Measurements from ENCODE around the gene KIF26B.

KIF26B gene

DNA sequence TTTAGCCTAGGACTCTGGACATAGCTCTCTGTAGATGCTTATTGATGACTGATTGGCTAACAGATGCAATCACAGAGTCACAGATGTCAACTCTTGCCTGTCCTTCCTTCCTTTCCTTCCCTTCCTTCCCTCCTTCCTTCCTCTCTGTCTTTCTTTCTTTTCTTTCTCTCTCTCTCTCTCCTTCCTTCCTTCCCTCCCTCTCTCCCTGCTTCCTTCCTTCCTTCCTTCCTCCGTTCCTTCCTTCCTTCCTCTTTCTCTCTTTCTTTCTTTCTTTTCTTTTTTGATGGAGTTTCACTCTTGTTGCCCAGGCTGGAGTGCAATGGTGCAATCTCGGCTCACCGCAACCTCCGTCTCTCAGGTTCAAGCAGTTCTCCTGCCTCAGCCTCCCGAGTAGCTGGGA, 106.1 kb downstream of the KIF26B start:
- H3K4me3 ChIP-seq (ENCODE audit: control insufficient read depth, low read depth, low read length) = no peak overlapping the region
- TF ChIP-seq, protein P1, sequence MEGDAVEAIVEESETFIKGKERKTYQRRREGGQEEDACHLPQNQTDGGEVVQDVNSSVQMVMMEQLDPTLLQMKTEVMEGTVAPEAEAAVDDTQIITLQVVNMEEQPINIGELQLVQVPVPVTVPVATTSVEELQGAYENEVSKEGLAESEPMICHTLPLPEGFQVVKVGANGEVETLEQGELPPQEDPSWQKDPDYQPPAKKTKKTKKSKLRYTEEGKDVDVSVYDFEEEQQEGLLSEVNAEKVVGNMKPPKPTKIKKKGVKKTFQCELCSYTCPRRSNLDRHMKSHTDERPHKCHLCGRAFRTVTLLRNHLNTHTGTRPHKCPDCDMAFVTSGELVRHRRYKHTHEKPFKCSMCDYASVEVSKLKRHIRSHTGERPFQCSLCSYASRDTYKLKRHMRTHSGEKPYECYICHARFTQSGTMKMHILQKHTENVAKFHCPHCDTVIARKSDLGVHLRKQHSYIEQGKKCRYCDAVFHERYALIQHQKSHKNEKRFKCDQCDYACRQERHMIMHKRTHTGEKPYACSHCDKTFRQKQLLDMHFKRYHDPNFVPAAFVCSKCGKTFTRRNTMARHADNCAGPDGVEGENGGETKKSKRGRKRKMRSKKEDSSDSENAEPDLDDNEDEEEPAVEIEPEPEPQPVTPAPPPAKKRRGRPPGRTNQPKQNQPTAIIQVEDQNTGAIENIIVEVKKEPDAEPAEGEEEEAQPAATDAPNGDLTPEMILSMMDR (IDR thresholded peaks at IDR 0.05; ENCODE audit: control insufficient read depth, insufficient read depth, low read depth, low read length, missing control alignments) = no peak
- DNase-seq (ENCODE audit: low read depth) = no peak

- TF ChIP-seq, protein P1 (IDR thresholded peaks at IDR 0.05; ENCODE audit: control insufficient read depth, insufficient read depth, low read depth, low read length, missing control alignments) = no peak
- DNase-seq (ENCODE audit: low read depth) = no peak
- H3K4me3 ChIP-seq (ENCODE audit: control insufficient read depth, low read depth, low read length) = no peak overlapping the region
Observed at GRCh38 chr1:245261786-245262185, 107.0 kb downstream of the KIF26B start.

- TF ChIP-seq, protein P1 (IDR thresholded peaks at IDR 0.05; ENCODE audit: control insufficient read depth, insufficient read depth, low read depth, low read length, missing control alignments) = no peak
- peak; percentile 74 for DNase-seq (ENCODE audit: low read depth)
- no peak overlapping the region for H3K4me3 ChIP-seq (ENCODE audit: control insufficient read depth, low read depth, low read length)
Observed at GRCh38 chr1:245263529-245264095, 108.8 kb downstream of the KIF26B start.

DNA sequence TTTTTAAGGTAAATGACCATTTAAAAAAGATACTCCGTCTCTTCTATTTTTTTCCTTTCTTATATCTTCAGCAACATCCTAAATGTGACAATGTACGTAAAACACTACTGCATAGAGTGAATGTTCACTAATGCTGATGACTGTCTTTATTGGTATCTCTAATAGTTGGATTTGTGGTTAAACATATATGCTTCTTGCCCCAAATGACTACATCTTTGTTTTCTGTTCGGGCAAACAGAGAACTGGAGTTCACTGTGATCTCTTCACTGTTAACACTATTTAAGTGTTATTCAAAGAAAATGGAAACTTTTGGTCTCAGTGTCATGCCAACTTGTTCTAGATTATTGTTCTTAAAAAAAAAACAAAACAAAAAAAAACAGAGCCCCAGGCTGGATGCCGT, 109.4 kb downstream of the KIF26B start:
- DNase-seq (ENCODE audit: low read depth) = no peak
- H3K4me3 ChIP-seq (ENCODE audit: control insufficient read depth, low read depth, low read length) = no peak overlapping the region
- TF ChIP-seq, protein P1 (IDR thresholded peaks at IDR 0.05; ENCODE audit: control insufficient read depth, insufficient read depth, low read depth, low read length, missing control alignments) = no peak

- no peak for DNase-seq (ENCODE audit: low read depth)
- TF ChIP-seq, protein P1 (IDR thresholded peaks at IDR 0.05; ENCODE audit: control insufficient read depth, insufficient read depth, low read depth, low read length, missing control alignments) = no peak
- H3K4me3 ChIP-seq (ENCODE audit: control insufficient read depth, low read depth, low read length) = no peak overlapping the region
Observed at GRCh38 chr1:245266105-245266504, 111.3 kb downstream of the KIF26B start.

- no peak for DNase-seq (ENCODE audit: low read depth)
- TF ChIP-seq, protein P1 (IDR thresholded peaks at IDR 0.05; ENCODE audit: control insufficient read depth, insufficient read depth, low read depth, low read length, missing control alignments) = no peak
- no peak overlapping the region for H3K4me3 ChIP-seq (ENCODE audit: control insufficient read depth, low read depth, low read length)
Observed at GRCh38 chr1:245270063-245270462, 115.3 kb downstream of the KIF26B start.

GRCh38 chr1:245270972-245271371, 116.2 kb downstream of the KIF26B start:
- H3K4me3 ChIP-seq (ENCODE audit: control insufficient read depth, low read depth, low read length) = no peak overlapping the region
- DNase-seq (ENCODE audit: low read depth) = no peak
- TF ChIP-seq, protein P1 (IDR thresholded peaks at IDR 0.05; ENCODE audit: control insufficient read depth, insufficient read depth, low read depth, low read length, missing control alignments) = no peak

Data from AG09309 (cell line).